Measurements from ENCODE around the gene TEDC2.

TEDC2 gene

GRCh38 chr16:2468725-2469398 lies 9.0 kb downstream of the TEDC2 start:
- no peak overlapping the region for H3K27ac Mint-ChIP-seq
- no peaks in the 10 kb centered on the region for H3K36me3 Mint-ChIP-seq
- peaks cover 23% of the 10 kb centered on the region for H3K27me3 Mint-ChIP-seq
- no peaks in the 10 kb centered on the region for H3K9me3 Mint-ChIP-seq
- H3K4me1 Mint-ChIP-seq = peaks cover 10% of the 10 kb centered on the region
- H3K4me3 Mint-ChIP-seq = no peak overlapping the region

GRCh38 chr16:2469399-2470233 lies 9.7 kb downstream of the TEDC2 start:
- peaks cover 10% of the 10 kb centered on the region for H3K4me1 Mint-ChIP-seq
- H3K27me3 Mint-ChIP-seq = peaks cover 23% of the 10 kb centered on the region
- H3K4me3 Mint-ChIP-seq = no peak overlapping the region
- no peaks in the 10 kb centered on the region for H3K9me3 Mint-ChIP-seq
- peak overlapping the region; percentile 60 for H3K27ac Mint-ChIP-seq
- no peaks in the 10 kb centered on the region for H3K36me3 Mint-ChIP-seq

- Mint-ChIP-seq H3K36me3 (no peaks in the 10 kb centered on the region), H3K4me1 (peaks cover 10% of the 10 kb centered on the region)
Measured at GRCh38 chr16:2470234-2470601, 10.3 kb downstream of the TEDC2 start.

GRCh38 chr16:2470603-2471015 lies 10.7 kb downstream of the TEDC2 start:
- no peaks in the 10 kb centered on the region for H3K36me3 Mint-ChIP-seq
- no peak overlapping the region for H3K27ac Mint-ChIP-seq
- no peaks in the 10 kb centered on the region for H3K9me3 Mint-ChIP-seq
- no peak overlapping the region for H3K4me3 Mint-ChIP-seq
- H3K27me3 Mint-ChIP-seq = peaks cover 23% of the 10 kb centered on the region
- H3K4me1 Mint-ChIP-seq = peaks cover 10% of the 10 kb centered on the region

More at GRCh38 chr16:2470234-2470601, 10.3 kb downstream of the TEDC2 start:
- Mint-ChIP-seq H3K27ac (no peak overlapping the region), H3K9me3 (no peaks in the 10 kb centered on the region), H3K27me3 (peaks cover 23% of the 10 kb centered on the region), H3K4me3 (no peak overlapping the region)

GRCh38 chr16:2471016-2471652 lies 11.2 kb downstream of the TEDC2 start, which contains the start of gene NTN3:
NTN3 (plus strand) TSS chr16:2471297; CDS start chr16:2471702, 405 bp downstream.
- Mint-ChIP-seq H3K4me1 (peaks cover 13% of the 10 kb centered on the region), H3K4me3 (no peak within 1 kb of the TSS), H3K27ac (no peak within 1 kb of the TSS)

GRCh38 chr16:2471653-2472487 lies 12.0 kb downstream of the TEDC2 start:
- H3K27me3 Mint-ChIP-seq = peaks cover 22% of the 10 kb centered on the region
- no peak overlapping the region for H3K4me3 Mint-ChIP-seq
- no peak overlapping the region for H3K27ac Mint-ChIP-seq

More at GRCh38 chr16:2471016-2471652, 11.2 kb downstream of the TEDC2 start, which contains the start of gene NTN3:
- no peaks in the 10 kb centered on the region for H3K36me3 Mint-ChIP-seq
- peaks cover 23% of the 10 kb centered on the region for H3K27me3 Mint-ChIP-seq
- H3K9me3 Mint-ChIP-seq = no peaks in the 10 kb centered on the region

GRCh38 chr16:2472488-2472864 lies 12.6 kb downstream of the TEDC2 start:
- H3K4me1 Mint-ChIP-seq = peaks cover 21% of the 10 kb centered on the region
- no peaks in the 10 kb centered on the region for H3K9me3 Mint-ChIP-seq
- no peak overlapping the region for H3K4me3 Mint-ChIP-seq
- H3K27me3 Mint-ChIP-seq = peaks cover 22% of the 10 kb centered on the region
- no peaks in the 10 kb centered on the region for H3K36me3 Mint-ChIP-seq
- no peak overlapping the region for H3K27ac Mint-ChIP-seq

More at GRCh38 chr16:2471653-2472487, 12.0 kb downstream of the TEDC2 start:
- Mint-ChIP-seq H3K4me1 (peaks cover 20% of the 10 kb centered on the region), H3K9me3 (no peaks in the 10 kb centered on the region), H3K36me3 (no peaks in the 10 kb centered on the region)

GRCh38 chr16:2472885-2473445 lies 13.1 kb downstream of the TEDC2 start:
- no peak overlapping the region for H3K27ac Mint-ChIP-seq
- H3K27me3 Mint-ChIP-seq = peaks cover 22% of the 10 kb centered on the region

GRCh38 chr16:2473446-2473926 lies 13.6 kb downstream of the TEDC2 start:
- H3K4me3 Mint-ChIP-seq = peak overlapping the region; percentile 69
- H3K9me3 Mint-ChIP-seq = no peaks in the 10 kb centered on the region
- H3K4me1 Mint-ChIP-seq = peaks cover 21% of the 10 kb centered on the region
- H3K36me3 Mint-ChIP-seq = no peaks in the 10 kb centered on the region
- H3K27ac Mint-ChIP-seq = peak overlapping the region; percentile 17
- peaks cover 19% of the 10 kb centered on the region for H3K27me3 Mint-ChIP-seq

More at GRCh38 chr16:2472885-2473445, 13.1 kb downstream of the TEDC2 start:
- Mint-ChIP-seq H3K4me3 (peak overlapping the region; percentile 69), H3K9me3 (no peaks in the 10 kb centered on the region), H3K36me3 (no peaks in the 10 kb centered on the region), H3K4me1 (peaks cover 21% of the 10 kb centered on the region)

GRCh38 chr16:2473999-2474876 lies 14.3 kb downstream of the TEDC2 start:
- H3K9me3 Mint-ChIP-seq = no peaks in the 10 kb centered on the region
- H3K36me3 Mint-ChIP-seq = no peaks in the 10 kb centered on the region
- H3K27me3 Mint-ChIP-seq = peaks cover 17% of the 10 kb centered on the region
- peak overlapping the region; percentile 77 for H3K4me3 Mint-ChIP-seq
- H3K4me1 Mint-ChIP-seq = peaks cover 21% of the 10 kb centered on the region
- no peak overlapping the region for H3K27ac Mint-ChIP-seq

GRCh38 chr16:2474877-2475412 lies 15.0 kb downstream of the TEDC2 start, which contains the start of gene TBC1D24:
TBC1D24 (plus strand) TSS chr16:2475127; CDS start chr16:2496149, 21,022 bp downstream.
- Mint-ChIP-seq H3K27ac (no peak within 1 kb of the TSS), H3K27me3 (peaks cover 13% of the 10 kb centered on the region), H3K4me3 (peak within 1 kb of the TSS; percentile 77), H3K36me3 (no peaks in the 10 kb centered on the region), H3K4me1 (peaks cover 17% of the 10 kb centered on the region), H3K9me3 (no peaks in the 10 kb centered on the region)

- H3K27ac Mint-ChIP-seq = no peak overlapping the region
- H3K4me1 Mint-ChIP-seq = peaks cover 16% of the 10 kb centered on the region
- no peaks in the 10 kb centered on the region for H3K9me3 Mint-ChIP-seq
- peak overlapping the region; percentile 76 for H3K4me3 Mint-ChIP-seq
- H3K36me3 Mint-ChIP-seq = no peaks in the 10 kb centered on the region
- H3K27me3 Mint-ChIP-seq = peaks cover 6% of the 10 kb centered on the region
Measured at GRCh38 chr16:2475413-2476344, 15.8 kb downstream of the TEDC2 start.

- no peak overlapping the region for H3K27ac Mint-ChIP-seq
- peak overlapping the region; percentile 76 for H3K4me3 Mint-ChIP-seq
- H3K9me3 Mint-ChIP-seq = no peaks in the 10 kb centered on the region
- H3K27me3 Mint-ChIP-seq = peaks cover 5% of the 10 kb centered on the region
- peaks cover 16% of the 10 kb centered on the region for H3K4me1 Mint-ChIP-seq
- no peaks in the 10 kb centered on the region for H3K36me3 Mint-ChIP-seq
Measured at GRCh38 chr16:2476345-2476720, 16.4 kb downstream of the TEDC2 start.

Measured in activated naive CD4-positive, alpha-beta T cell treated with anti-CD3 and anti-CD28 coated beads, Interleukin-2, amount 50 U/mL, for 24 hours (primary cell).